Measurements from ENCODE around the gene SERHL2. TPM values are rescaled to one million over a fixed set of nuclear protein-coding genes. Genes with fewer than 3 reads are reported as not detected.

Gene SERHL2
- polyA plus RNA-seq, 1 of the 3 experiments (the other 2 are of a cell fraction) = 3.1 TPM

- ChIA-PET POLR2A (interaction anchor here (0.7 kb wide), 1 partner anchor 21 kb away, joined by 3 read pairs; no protein-coding TSS in a partner anchor), CTCF (no interaction called here)
- Histone ChIP-seq H3K27ac (ENCODE audit: low read depth in 2 of 2, low read length in 1 of 2) (no peak overlapping the region), H3K27me3 (ENCODE audit: insufficient read depth) (no peaks in the 10 kb centered on the region), H3F3A (replicated peaks; ENCODE audit: insufficient read depth) (no peaks in the 10 kb centered on the region), H3K9me2 (no peaks in the 10 kb centered on the region), H3K4me2 (peak overlapping the region; percentile 50; the same call in 1 of the 2 replicates), H3K4me3 (ENCODE audit: low read depth in 2 of 2, low read length in 1 of 2) (peak overlapping the region; percentile 51 to 56; a peak in 3 of 4 replicates), H3K9ac (peak overlapping the region; percentile 61; the same call in 1 of the 2 replicates), H3K4me1 (ENCODE audit: control insufficient read depth in 1 of 2, insufficient read depth in 2 of 2, low read depth in 1 of 2, low read length in 1 of 2) (no peaks in the 10 kb centered on the region; a peak in 1 of 4 replicates), H3K79me2 (ENCODE audit: insufficient read depth) (no peaks in the 10 kb centered on the region), H4K20me1 (ENCODE audit: insufficient read depth) (no peaks in the 10 kb centered on the region), H3K9me3 (no peaks in the 10 kb centered on the region), H2AFZ (ENCODE audit: low read depth) (no peak overlapping the region), H3K36me3 (replicated peaks in 1 of 2; ENCODE audit: control insufficient read depth in 1 of 2, insufficient read depth in 2 of 2, low read length in 1 of 2) (peaks cover 0 to 19% of the 10 kb centered on the region in 2 experiments)
- TF ChIP-seq SMC3 (IDR thresholded peaks at IDR 0.05; ENCODE audit: low read depth, low read length) (no peak), CTCF (IDR thresholded peaks at IDR 0.05) (no peak), MXI1 (IDR thresholded peaks at IDR 0.05; ENCODE audit: low read depth, low read length) (0 out of 2 replicates have a peak, but pooled peaks have one; percentile 21), NRF1 (IDR thresholded peaks at IDR 0.05; ENCODE audit: low read depth, low read length) (peak; percentile 58; the same call in 1 of the 2 replicates), FOXJ3 (CRISPR knock-in tag; IDR thresholded peaks at IDR 0.05) (no peak), USF2 (IDR thresholded peaks at IDR 0.05; ENCODE audit: borderline replicate concordance, low read depth, low read length) (no peak), EZH2phosphoT487 (IDR thresholded peaks at IDR 0.05; ENCODE audit: borderline replicate concordance, low read depth) (no peak), RAD21 (IDR thresholded peaks at IDR 0.05; ENCODE audit: low read length) (no peak), TAF1 (IDR thresholded peaks at IDR 0.05; ENCODE audit: borderline replicate concordance, low read depth, low read length) (peak; percentile 36; the same call in 1 of the 2 replicates), RXRA (IDR thresholded peaks at IDR 0.05; ENCODE audit: borderline replicate concordance, low read depth) (no peak), POLR2AphosphoS5 (IDR thresholded peaks at IDR 0.05; ENCODE audit: low read depth, low read length) (no peak), MEF2A (IDR thresholded peaks at IDR 0.05; ENCODE audit: borderline replicate concordance, low read depth) (no peak), YY1 (IDR thresholded peaks at IDR 0.05; ENCODE audit: low read depth) (peak; percentile 78)
- 74% methylated on average over 4 of the region's 64 CpGs for WGBS (ENCODE audit: low lambda C conversion rate)
- peak; percentile 87 for DNase-seq
Observed at GRCh38 chr22:42581762-42582716, 28.3 kb downstream of the SERHL2 start.
